GM12878 (cell line): ENCODE measurements around the gene SIRT7. TPM values are rescaled to one million over a fixed set of nuclear protein-coding genes. Genes with fewer than 3 reads are reported as not detected.

ENCODE experiments used
- ATAC-seq: fragments of 200-7000 bp; cut with Tn5 transposase; 3 replicates; pipeline ENCODE4 v1.9.1; 2020; ENCODE audit warnings: mild to moderate bottlenecking, moderate library complexity
- BruUV-seq: library from RNA; stranded (reverse); fragments of 400-500 nt; replicated peaks from 2 replicates; lab custom pipeline; 2021; lab: Mats Ljungman, UMichigan
- CTCF ChIA-PET: fragments of 300-600 bp; sonication (Branson Sonifier 250); formaldehyde crosslinking; extraction: SDS; loops from one replicate; lab custom pipeline; 2021; ENCODE audit warnings: inconsistent platforms; lab: Yijun Ruan, JAX
- POLR2A ChIA-PET: fragments of 350-600 bp; formaldehyde crosslinking; extraction: SDS; loops from one replicate; lab custom pipeline; 2021; ENCODE audit warnings: inconsistent platforms; lab: Charles Lee
- RAD21 ChIA-PET: fragments of 300-600 bp; sonication (Branson Sonifier 250); formaldehyde crosslinking; loops from one replicate; lab custom pipeline; 2023; ENCODE audit warnings: antibody characterized with exemption; ENCODE audit not compliant: unreplicated experiment; lab: Charles Lee
- SMC1A ChIA-PET: fragments of 300-600 bp; sonication (Branson Sonifier 250); formaldehyde crosslinking; loops from one replicate; lab custom pipeline; 2023; ENCODE audit not compliant: unreplicated experiment, uncharacterized antibody; lab: Charles Lee
- DNase-seq: peaks from one replicate; pipeline ENCODE4 v3.0.0-alpha.2; 2011; ENCODE audit warnings: low read depth, low spot score
- FAIRE-seq: peaks from 3 replicates; lab custom pipeline; 2011; peaks lifted over from hg19 to GRCh38; lab: Jason Lieb, UNC
- H2AFZ ChIP-seq: 2 replicates; pipeline ENCODE4 v1.6.0; 2011; ENCODE audit warnings: low read depth, low read length, control low read depth; ENCODE audit not compliant: control insufficient read depth
- H3K27ac ChIP-seq: 2 replicates; pipeline ENCODE4 v1.5.1; 2011; ENCODE audit warnings: control low read depth; ENCODE audit not compliant: control insufficient read depth, insufficient read depth
- H3K27me3 ChIP-seq, 2 experiments: replicated peaks in 1 of 2; 2 replicates each; pipeline versions ENCODE4 v1.6.0 to v1.6.1; 2011; ENCODE audit warnings: low read length in 1 of 2; ENCODE audit not compliant: control insufficient read depth in 2 of 2, insufficient read depth in 2 of 2
- H3K36me3 ChIP-seq, 2 experiments: 2 replicates each; pipeline ENCODE4 v1.5.1; 2011; ENCODE audit warnings: low read length in 1 of 2; ENCODE audit not compliant: control insufficient read depth in 2 of 2, insufficient read depth in 2 of 2
- H3K4me1 ChIP-seq: 2 replicates; pipeline ENCODE4 v1.6.1; 2011; ENCODE audit warnings: mild to moderate bottlenecking, low read length, moderate library complexity, mixed read lengths; ENCODE audit not compliant: control insufficient read depth, insufficient read depth
- H3K4me2 ChIP-seq: 2 replicates; pipeline ENCODE4 v1.6.0; 2011; ENCODE audit warnings: control low read depth; ENCODE audit not compliant: control insufficient read depth, insufficient read depth
- H3K4me3 ChIP-seq: fragments of 200-600 bp; sonication (generic); 2 replicates; pipeline ENCODE4 v1.5.1; 2016
- H3K79me2 ChIP-seq: 2 replicates; pipeline ENCODE4 v1.6.0; 2011; ENCODE audit warnings: low read length; ENCODE audit not compliant: control insufficient read depth, insufficient read depth
- H3K9ac ChIP-seq: 2 replicates; pipeline ENCODE4 v1.8.0; 2011; ENCODE audit warnings: low read length, control low read depth, mixed read lengths; ENCODE audit not compliant: control insufficient read depth, insufficient read depth
- H3K9me3 ChIP-seq: replicated peaks from 3 replicates; pipeline ENCODE4 v1.5.1; 2011; ENCODE audit warnings: mild to moderate bottlenecking, low read length; ENCODE audit not compliant: control insufficient read depth, insufficient read depth
- H4K20me1 ChIP-seq: 2 replicates; pipeline ENCODE4 v1.6.0; 2011; ENCODE audit not compliant: control insufficient read depth, insufficient read depth
- ELK1 ChIP-seq: IDR thresholded peaks from 2 replicates; pipeline ENCODE4 v1.6.1; 2012; ENCODE audit warnings: low read depth, low read length, improper control_type of control experiment
- HCFC1 ChIP-seq: fragments of 150-350 bp; IDR thresholded peaks from 2 replicates; pipeline ENCODE4 v1.6.1; 2014; ENCODE audit warnings: low read length
- NR2C1 ChIP-seq: fragments of 450-650 bp; IDR thresholded peaks from 2 replicates; pipeline ENCODE4 v1.6.1; 2017; ENCODE audit warnings: antibody characterized with exemption, mild to moderate bottlenecking, moderate library complexity
- PKNOX1 ChIP-seq: fragments of 450-650 bp; IDR thresholded peaks from 2 replicates; pipeline ENCODE4 v1.6.1; 2016; ENCODE audit warnings: mild to moderate bottlenecking
- ZNF592 ChIP-seq: fragments of 450-650 bp; IDR thresholded peaks from 2 replicates; pipeline ENCODE4 v1.6.1; 2017; ENCODE audit warnings: mild to moderate bottlenecking, moderate library complexity
- WGBS: methylation state at CpG from one replicate; pipeline ENCODE4 v1.1.6; 2016; ENCODE audit warnings: low lambda C conversion rate; ENCODE audit not compliant: insufficient replicate concordance, insufficient coverage; ENCODE audit errors: missing lambda C conversion rate; 5-methylcytosine and 5-hydroxymethylcytosine counted together
- in situ Hi-C: fragments of 300-500 bp; cut with MboI; formaldehyde crosslinking; loops from 9 replicates; pipeline ENCODE4 v1.14.3; 2018; ENCODE audit warnings: mixed read lengths
- intact Hi-C: fragments of 100-400 bp; cut with micrococcal nuclease; formaldehyde crosslinking; loops from one replicate; pipeline ENCODE4 v1.14.2; 2022; ENCODE audit not compliant: unreplicated experiment
- polyA plus RNA-seq, 11 experiments: library from polyadenylated mRNA; depleted of rRNA in 4 of 11; unstranded in 6 of 11; stranded (reverse) in 5 of 11; fragments of >200 nt; fragmentation: Nextera tagmentation in 4 of 11; fragmentation: Illumina TruSeq in 1 of 11; extraction: Ambion mirVana in 4 of 11; extraction: Trizol in 1 of 11; gene quantifications; 1 replicate in 1 of 11; 2 replicates in 10 of 11; pipeline versions ENCODE4 v1.2.1 to v1.2.3, GENCODE V29; 2011 to 2016; ENCODE audit warnings: inconsistent platforms in 2 of 11, missing spikeins in 2 of 11, low read depth in 1 of 11
- total RNA-seq, 4 experiments: library from RNA; depleted of rRNA in 3 of 4; stranded (reverse); fragments of >200 nt in 3 of 4; fragmentation: Illumina TruSeq in 1 of 4; extraction: Trizol in 1 of 4; gene quantifications; 2 replicates each; pipeline versions ENCODE4 v1.2.1 to v1.2.3, GENCODE V29; 2013 to 2021

SIRT7 gene
- total and polyA plus RNA-seq, 10 of the 15 experiments (the other 5 are each of a cell fraction or from before 2014, with no cell fraction given), result 1.2 to 56.2 (median 22.7) TPM

- H3K79me2 ChIP-seq, result no peaks in the 10 kb centered on the region
- ATAC-seq, result no peak
- DNase-seq, result no peak
- no TSS peak for BruUV-seq
- H3K9ac ChIP-seq, result no peak overlapping the region
- peaks cover 8 to 20% of the 10 kb centered on the region in 2 experiments for H3K27me3 ChIP-seq
- no peak overlapping the region for H2AFZ ChIP-seq
- in situ Hi-C loops, result no loop called here
- ChIA-PET POLR2A (no interaction called here), CTCF (no interaction called here), SMC1A (no interaction called here), RAD21 (no interaction called here)
- no peak for FAIRE-seq
- H3K27ac ChIP-seq, result no peak overlapping the region
- intact Hi-C loops, result no loop called here
- no peak overlapping the region for H3K4me2 ChIP-seq
- H4K20me1 ChIP-seq, result no peaks in the 10 kb centered on the region
- WGBS, result 42% methylated on average over 18 of the region's 19 CpGs
- H3K36me3 ChIP-seq, result no peaks in the 10 kb centered on the region
- no peaks in the 10 kb centered on the region for H3K4me1 ChIP-seq
- no peak overlapping the region for H3K4me3 ChIP-seq
- TF ChIP-seq PKNOX1 (no peak), ZNF592 (no peak), NR2C1 (no peak), HCFC1 (no peak), ELK1 (no peak)
- no peaks in the 10 kb centered on the region for H3K9me3 ChIP-seq
Observed at GRCh38 chr17:81957691-81958432, 39.9 kb upstream of the SIRT7 start.
